ENCODE results near the gene PLEKHA7. TPM values are rescaled to one million over a fixed set of nuclear protein-coding genes. Genes with fewer than 3 reads are reported as not detected.
A peak's percentile ranks its signal among the peaks of the same experiment; 100 is the strongest.

PLEKHA7 gene
- total RNA-seq, 6 experiments from 2014 or later = 12.7 to 26.7 (median 21.5) TPM

DNA sequence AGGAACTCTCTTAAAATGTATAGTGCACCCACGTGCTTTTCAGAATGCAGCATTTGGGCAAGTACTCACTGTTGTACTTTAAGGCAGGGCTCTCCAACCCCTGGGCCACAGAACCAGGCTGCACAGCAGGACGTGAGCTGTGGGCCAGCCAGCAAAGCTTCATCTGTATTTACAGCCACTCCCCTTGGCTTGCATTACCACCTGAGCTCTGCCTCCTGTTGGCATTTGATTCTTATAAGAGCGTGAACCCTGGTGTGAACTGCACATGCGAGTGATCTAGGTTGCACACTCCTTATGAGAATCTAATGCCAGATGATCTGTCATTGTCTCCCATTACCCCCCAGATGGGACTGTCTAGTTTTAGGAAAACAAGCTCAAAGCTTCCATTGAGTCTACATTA lies 272.7 kb downstream of the PLEKHA7 start:
- Histone ChIP-seq H3K4me1 (peaks cover 0 to 22% (median 8%) of the 10 kb centered on the region in 4 donors), H3K4me3 (no peak overlapping the region), H3K9me3 (no peaks in the 10 kb centered on the region), H3K36me3 (peaks cover 0 to 15% (median 9%) of the 10 kb centered on the region in 4 donors), H3K27ac (no peak overlapping the region), H3K27me3 (no peaks in the 10 kb centered on the region)
- ATAC-seq (peak in 2 of 4 donors; percentile 2 to 24), DNase-seq (peak in 2 of 3 donors; percentile 59 to 63)
- TF ChIP-seq, protein P1, sequence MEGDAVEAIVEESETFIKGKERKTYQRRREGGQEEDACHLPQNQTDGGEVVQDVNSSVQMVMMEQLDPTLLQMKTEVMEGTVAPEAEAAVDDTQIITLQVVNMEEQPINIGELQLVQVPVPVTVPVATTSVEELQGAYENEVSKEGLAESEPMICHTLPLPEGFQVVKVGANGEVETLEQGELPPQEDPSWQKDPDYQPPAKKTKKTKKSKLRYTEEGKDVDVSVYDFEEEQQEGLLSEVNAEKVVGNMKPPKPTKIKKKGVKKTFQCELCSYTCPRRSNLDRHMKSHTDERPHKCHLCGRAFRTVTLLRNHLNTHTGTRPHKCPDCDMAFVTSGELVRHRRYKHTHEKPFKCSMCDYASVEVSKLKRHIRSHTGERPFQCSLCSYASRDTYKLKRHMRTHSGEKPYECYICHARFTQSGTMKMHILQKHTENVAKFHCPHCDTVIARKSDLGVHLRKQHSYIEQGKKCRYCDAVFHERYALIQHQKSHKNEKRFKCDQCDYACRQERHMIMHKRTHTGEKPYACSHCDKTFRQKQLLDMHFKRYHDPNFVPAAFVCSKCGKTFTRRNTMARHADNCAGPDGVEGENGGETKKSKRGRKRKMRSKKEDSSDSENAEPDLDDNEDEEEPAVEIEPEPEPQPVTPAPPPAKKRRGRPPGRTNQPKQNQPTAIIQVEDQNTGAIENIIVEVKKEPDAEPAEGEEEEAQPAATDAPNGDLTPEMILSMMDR (IDR thresholded peaks at IDR 0.05) = no peak
- no peak for TF ChIP-seq POLR2A (IDR thresholded peaks at IDR 0.05)
- intact Hi-C loops (cut with DNase I) = no loop called here
- WGBS (ENCODE audit: insufficient coverage, low coverage, low lambda C conversion rate, missing lambda C conversion rate) = 36% methylated on average over 3 of the region's 4 CpGs

DNA sequence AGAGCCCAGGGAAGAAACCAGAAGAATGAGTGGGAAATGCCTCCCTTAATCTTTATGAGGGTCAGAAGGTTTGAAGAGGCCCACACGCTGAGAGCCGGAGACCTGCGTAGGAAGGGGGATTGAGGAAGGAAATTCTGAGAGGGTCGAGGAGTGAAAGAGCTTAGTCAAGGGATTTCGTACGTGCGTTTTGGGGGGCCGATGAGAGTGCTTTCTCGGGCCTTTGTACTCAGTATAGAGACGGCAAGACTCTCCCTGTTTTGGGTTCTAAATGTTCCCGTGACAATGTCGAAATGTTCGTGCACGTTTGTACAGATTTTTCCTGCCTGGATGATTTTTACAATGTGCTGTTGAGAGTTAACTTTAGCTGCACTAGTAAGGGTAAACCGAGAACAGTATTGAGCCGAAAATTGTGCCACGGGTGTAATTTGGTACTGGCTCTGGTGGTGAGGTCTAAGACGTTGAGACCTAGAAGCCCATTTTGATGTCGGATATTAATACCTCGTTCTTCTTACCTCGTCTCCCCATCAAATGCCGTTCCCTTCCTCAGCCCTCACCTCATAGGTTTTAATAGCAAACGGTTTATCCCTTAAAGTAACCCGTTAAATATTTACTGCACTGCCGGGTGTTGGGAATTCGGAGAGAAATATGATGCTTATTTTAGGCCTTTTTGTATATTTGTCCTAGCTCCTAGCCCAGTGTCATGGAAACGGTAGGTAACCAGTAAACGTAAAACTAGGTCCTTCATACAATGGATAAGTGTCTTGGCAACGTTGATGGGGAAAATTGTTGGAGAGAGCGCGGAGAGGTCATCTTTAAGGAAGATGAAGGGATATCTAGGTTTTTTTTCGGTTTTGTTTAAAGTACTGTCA lies 275.0 kb downstream of the PLEKHA7 start:
- ATAC-seq (peak in 1 of 4 donors; percentile 7), DNase-seq (no peak)
- TF ChIP-seq, protein P1 (IDR thresholded peaks at IDR 0.05) = no peak
- TF ChIP-seq POLR2A (IDR thresholded peaks at IDR 0.05) = no peak
- Histone ChIP-seq H3K36me3 (no peaks in the 10 kb centered on the region), H3K9me3 (no peaks in the 10 kb centered on the region), H3K27ac (peak overlapping the region; percentile 93 to 96 (median 96)), H3K4me1 (peaks cover 0 to 22% (median 5%) of the 10 kb centered on the region in 4 donors), H3K27me3 (no peaks in the 10 kb centered on the region), H3K4me3 (peak overlapping the region; percentile 76 to 80 (median 79))
- WGBS (ENCODE audit: insufficient coverage, low coverage, low lambda C conversion rate, missing lambda C conversion rate) = 5% methylated on average over 27 of the region's 32 CpGs
- intact Hi-C loops (cut with DNase I) = no loop called here

DNA sequence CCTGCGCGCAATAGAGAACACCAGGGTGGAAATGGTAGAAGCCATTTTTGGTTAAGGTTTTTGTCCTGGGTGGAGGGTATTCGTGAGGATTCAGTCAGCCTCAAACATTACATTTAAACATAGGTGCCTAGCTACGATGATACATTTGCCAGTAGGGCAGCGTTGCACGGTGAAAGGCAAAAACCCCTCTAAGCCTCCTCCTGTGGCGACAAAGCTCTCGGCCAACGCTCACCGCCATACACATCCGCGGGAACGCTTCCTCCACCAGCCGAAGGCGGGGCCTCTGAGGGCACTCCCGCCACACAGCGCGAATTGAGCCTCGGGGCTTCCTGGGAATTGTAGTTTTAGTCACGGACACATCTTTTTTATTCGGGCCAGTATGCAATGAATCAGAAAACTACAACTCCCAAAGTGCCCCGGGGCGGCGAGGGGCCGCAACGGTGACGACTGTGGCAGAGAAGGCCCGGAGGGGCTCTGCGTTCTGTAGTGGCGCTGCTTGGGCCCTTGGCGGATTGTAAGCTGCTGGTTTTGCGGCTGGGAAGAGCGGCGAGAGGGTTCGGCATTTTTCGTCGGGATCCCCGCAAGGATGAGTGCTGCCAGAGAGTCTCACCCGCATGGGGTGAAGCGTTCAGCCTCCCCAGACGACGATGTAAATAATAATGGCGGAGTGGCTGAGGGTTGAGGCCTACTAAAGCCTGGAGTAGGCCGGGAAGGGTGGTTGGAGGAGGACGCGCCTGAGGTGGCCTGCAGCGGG lies 275.8 kb downstream of the PLEKHA7 start, which contains the start of gene C11orf58:
C11orf58 (plus strand) TSS at position 455 of the 754 bp plus-strand sequence; CDS start at position 587, 132 bp downstream.
- ATAC-seq = peak; percentile 96 to 99 (median 98)

DNA sequence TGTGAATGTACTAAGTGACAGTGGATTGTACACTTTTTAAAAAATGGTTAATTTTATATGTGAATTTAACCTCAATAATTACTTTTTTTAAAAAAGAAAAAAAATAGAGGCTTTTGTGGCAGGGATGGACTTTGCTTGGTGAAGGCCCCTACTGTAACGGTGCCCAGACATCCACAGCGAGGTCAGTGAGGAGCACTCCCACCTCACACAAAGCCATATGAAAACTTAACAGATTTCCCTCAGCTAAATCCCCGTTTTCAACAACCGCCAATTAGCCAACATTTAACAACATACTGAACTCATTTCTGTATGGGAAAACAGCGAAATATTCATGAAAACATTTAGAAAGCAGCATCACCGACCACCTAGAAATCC lies 276.4 kb downstream of the PLEKHA7 start:
- TF ChIP-seq, protein P1 (IDR thresholded peaks at IDR 0.05) = no peak
- no peak for TF ChIP-seq POLR2A (IDR thresholded peaks at IDR 0.05)
- 0% methylated on average over 6 of the region's 6 CpGs for WGBS (ENCODE audit: insufficient coverage, low coverage, low lambda C conversion rate, missing lambda C conversion rate)
- H3K4me1 ChIP-seq = peaks cover 0 to 22% (median under 1%) of the 10 kb centered on the region in 4 donors
- H3K27me3 ChIP-seq = no peaks in the 10 kb centered on the region
- intact Hi-C loops (cut with DNase I) = no loop called here
- no peaks in the 10 kb centered on the region for H3K36me3 ChIP-seq
- no peak for DNase-seq
- H3K9me3 ChIP-seq = no peaks in the 10 kb centered on the region
- peak in 3 of 4 donors; percentile 3 to 28 (median 13) for ATAC-seq
- peak overlapping the region; percentile 93 to 96 (median 96) for H3K27ac ChIP-seq
- H3K4me3 ChIP-seq = peak overlapping the region; percentile 76 to 80 (median 79)

More for the DNA sequence above, 275.8 kb downstream of the PLEKHA7 start, which contains the start of gene C11orf58:
- H3K9me3 ChIP-seq = no peaks in the 10 kb centered on the region
- peak; percentile 94 to 96 (median 96) for DNase-seq
- H3K27ac ChIP-seq = peak within 1 kb of the TSS; percentile 93 to 96 (median 96)
- H3K4me3 ChIP-seq = peak within 1 kb of the TSS; percentile 76 to 80 (median 79)
- intact Hi-C loops (cut with DNase I) = no loop called here
- TF ChIP-seq, protein P1 (IDR thresholded peaks at IDR 0.05) = no peak
- TF ChIP-seq POLR2A (IDR thresholded peaks at IDR 0.05) = peak; percentile 90
- no peaks in the 10 kb centered on the region for H3K36me3 ChIP-seq
- whole genome bisulfite sequencing (ENCODE audit: insufficient coverage, low coverage, low lambda C conversion rate, missing lambda C conversion rate) = 0% methylated on average over 23 of the region's 47 CpGs
- H3K27me3 ChIP-seq = no peaks in the 10 kb centered on the region
- H3K4me1 ChIP-seq = peaks cover 0 to 22% (median 3%) of the 10 kb centered on the region in 4 donors

Measured in right lobe of liver (tissue), 6 donors.